AML-193 (cell line): ENCODE measurements around the gene RNF38.
"Not testable (repeated sequence)": the region's sequence is repeated elsewhere in the genome, so short reads cannot be mapped to it uniquely, and the experiment has no call there.

Experiments
- DNase-seq, 2 experiments: peaks; one replicate each; lab custom pipeline; 2025; lab: John Stamatoyannopoulos, UW

Gene RNF38

GRCh38 chr9:36336131-36336907, 63.8 kb downstream of the RNF38 start:
- no peak for DNase-seq

GRCh38 chr9:36332006-36332405, 68.1 kb downstream of the RNF38 start:
- DNase-seq: no peak

GRCh38 chr9:36328798-36329411, 71.2 kb downstream of the RNF38 start:
- peak; percentile 70 to 72 for DNase-seq

- no peak for DNase-seq
Observed at GRCh38 chr9:36325081-36325828, 74.8 kb downstream of the RNF38 start.

- no peak for DNase-seq
Observed at GRCh38 chr9:36323926-36324325, 76.1 kb downstream of the RNF38 start.

- no peak for DNase-seq
Observed at GRCh38 chr9:36322462-36322861, 77.6 kb downstream of the RNF38 start.

GRCh38 chr9:36321903-36322302, 78.2 kb downstream of the RNF38 start:
- not testable (repeated sequence) for DNase-seq

- no peak for DNase-seq
Observed at GRCh38 chr9:36320466-36320865, 79.6 kb downstream of the RNF38 start.

- DNase-seq: no peak
Observed at GRCh38 chr9:36319806-36320205, 80.3 kb downstream of the RNF38 start.

GRCh38 chr9:36319183-36319582, 80.9 kb downstream of the RNF38 start:
- no peak for DNase-seq

GRCh38 chr9:36318212-36318802, 81.8 kb downstream of the RNF38 start:
- no peak for DNase-seq

- no peak for DNase-seq
Observed at GRCh38 chr9:36317766-36318165, 82.3 kb downstream of the RNF38 start.

- DNase-seq: no peak
Observed at GRCh38 chr9:36316611-36317317, 83.3 kb downstream of the RNF38 start.

GRCh38 chr9:36316049-36316448, 84.0 kb downstream of the RNF38 start:
- DNase-seq: no peak

- DNase-seq: no peak
Observed at GRCh38 chr9:36315283-36315682, 84.8 kb downstream of the RNF38 start.

- DNase-seq: no peak
Observed at GRCh38 chr9:36314740-36315139, 85.3 kb downstream of the RNF38 start.

- no peak for DNase-seq
Observed at GRCh38 chr9:36306471-36307306, 93.4 kb downstream of the RNF38 start.

GRCh38 chr9:36304366-36304765, 95.7 kb downstream of the RNF38 start:
- not testable (repeated sequence) for DNase-seq

GRCh38 chr9:36301227-36301626, 98.8 kb downstream of the RNF38 start:
- no peak for DNase-seq

GRCh38 chr9:36298566-36298965, 101.5 kb downstream of the RNF38 start:
- no peak for DNase-seq

- DNase-seq: no peak
Observed at GRCh38 chr9:36297798-36298197, 102.3 kb downstream of the RNF38 start.
